Measurements from ENCODE around the gene LGALS1. TPM values are rescaled to one million over a fixed set of nuclear protein-coding genes. Genes with fewer than 3 reads are reported as not detected.

The LGALS1 gene
- total RNA-seq, 1 donor from 2014 or later = 0.81 TPM

DNA sequence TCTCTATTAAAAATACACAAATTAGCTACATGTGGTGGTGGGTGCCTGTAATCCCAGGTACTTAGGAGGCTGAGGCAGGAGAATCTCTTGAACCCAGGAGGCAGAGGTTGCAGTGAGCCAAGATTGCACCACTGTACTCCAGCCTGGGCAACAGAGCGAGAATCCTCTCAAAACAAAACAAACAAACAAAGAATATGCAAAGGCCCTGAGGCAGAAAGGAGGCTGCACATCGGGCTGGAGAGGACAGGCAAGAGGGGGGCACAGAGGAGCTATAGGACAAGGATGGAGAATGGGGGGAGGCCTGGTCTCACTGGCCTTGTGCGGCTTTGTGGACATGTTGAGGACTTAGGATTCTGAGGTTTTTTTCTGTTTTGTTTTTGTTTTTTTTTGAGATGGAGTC, 29.8 kb downstream of the LGALS1 start:
- Mint-ChIP-seq H3K4me3 (ENCODE audit: low read depth) (no peak overlapping the region), H3K27me3 (no peaks in the 10 kb centered on the region), H3K27ac (no peak overlapping the region), H3K9me3 (ENCODE audit: low read depth) (no peaks in the 10 kb centered on the region), H3K4me1 (ENCODE audit: low read depth) (no peaks in the 10 kb centered on the region), H3K36me3 (ENCODE audit: insufficient read depth) (peaks cover 31% of the 10 kb centered on the region)
- TF ChIP-seq CTCF (IDR thresholded peaks at IDR 0.05; ENCODE audit: unreplicated experiment) = no peak
- DNase-seq (ENCODE audit: low spot score, unreplicated experiment) = no peak

DNA sequence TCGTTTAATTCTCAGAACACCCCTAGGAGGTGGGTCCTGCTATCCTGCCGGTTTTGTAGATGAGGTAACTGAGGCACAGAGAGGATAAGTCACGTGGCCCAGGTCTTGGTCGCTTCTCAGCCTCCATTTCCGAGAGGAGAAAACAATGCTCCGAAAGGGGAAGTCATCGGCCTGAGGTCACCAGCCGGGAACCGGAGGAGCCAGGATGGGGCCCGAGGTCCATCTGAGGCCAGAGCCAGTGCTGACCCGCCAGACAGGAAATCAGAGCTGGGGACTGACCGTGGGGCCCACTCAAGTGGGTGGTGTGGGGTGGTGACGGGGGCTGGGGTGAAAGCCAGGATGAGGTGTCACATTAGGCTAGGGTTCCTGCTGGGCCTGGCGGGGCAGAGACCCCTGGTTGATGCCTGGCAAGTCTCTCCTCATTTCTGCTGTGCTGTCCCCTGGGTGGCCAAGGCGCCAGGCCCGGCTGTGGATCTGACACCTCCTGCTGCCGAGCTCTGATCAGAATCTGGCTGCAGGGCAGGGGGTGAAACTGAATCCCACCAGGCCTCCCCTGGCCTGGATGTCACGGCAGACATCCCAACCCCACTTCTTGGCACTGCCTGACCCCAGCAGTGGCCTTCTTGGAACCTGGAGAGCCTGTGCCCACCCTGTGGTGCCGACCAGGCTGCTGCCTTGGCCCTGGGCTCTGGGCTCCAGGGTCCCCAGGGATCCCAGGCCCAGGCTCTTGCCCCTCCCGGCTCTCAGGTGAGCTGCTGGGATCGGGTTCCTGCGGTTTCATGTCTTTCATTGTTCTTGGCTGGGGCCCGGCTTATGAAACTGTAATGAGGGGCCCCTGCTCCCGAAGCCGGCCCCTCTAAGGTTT, 33.4 kb downstream of the LGALS1 start:
- Mint-ChIP-seq H3K27me3 (no peaks in the 10 kb centered on the region), H3K4me1 (ENCODE audit: low read depth) (no peaks in the 10 kb centered on the region), H3K4me3 (ENCODE audit: low read depth) (no peak overlapping the region), H3K9me3 (ENCODE audit: low read depth) (no peaks in the 10 kb centered on the region), H3K36me3 (ENCODE audit: insufficient read depth) (peaks cover 19% of the 10 kb centered on the region), H3K27ac (no peak overlapping the region)
- no peak for TF ChIP-seq CTCF (IDR thresholded peaks at IDR 0.05; ENCODE audit: unreplicated experiment)
- DNase-seq (ENCODE audit: low spot score, unreplicated experiment) = no peak

GRCh38 chr22:37709445-37709765, 34.0 kb downstream of the LGALS1 start:
- Mint-ChIP-seq H3K27me3 (no peaks in the 10 kb centered on the region), H3K9me3 (ENCODE audit: low read depth) (no peaks in the 10 kb centered on the region), H3K36me3 (ENCODE audit: insufficient read depth) (peaks cover 15% of the 10 kb centered on the region), H3K4me3 (ENCODE audit: low read depth) (no peak overlapping the region), H3K27ac (no peak overlapping the region), H3K4me1 (ENCODE audit: low read depth) (no peaks in the 10 kb centered on the region)
- no peak for TF ChIP-seq CTCF (IDR thresholded peaks at IDR 0.05; ENCODE audit: unreplicated experiment)
- no peak for DNase-seq (ENCODE audit: low spot score, unreplicated experiment)

DNA sequence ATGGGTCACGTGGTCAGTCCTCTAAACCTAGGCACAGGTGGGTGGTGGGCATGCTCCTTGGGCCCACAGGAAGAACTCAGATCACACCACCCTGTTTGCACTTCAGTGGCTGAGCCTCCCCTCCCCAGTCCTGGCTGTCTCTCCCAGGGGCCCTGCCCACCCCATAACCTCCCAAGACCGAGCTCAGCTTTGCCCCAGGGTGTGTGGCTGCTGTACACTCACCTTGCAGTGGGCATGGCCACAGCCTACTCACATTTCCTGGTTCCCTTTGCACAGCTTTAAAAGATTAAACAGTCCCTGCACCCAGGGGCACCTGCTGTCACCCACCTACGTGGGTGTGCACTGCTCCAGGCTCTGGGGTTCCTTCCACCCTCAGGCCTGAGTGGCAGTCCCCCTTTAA, 35.2 kb downstream of the LGALS1 start:
- Mint-ChIP-seq H3K4me1 (ENCODE audit: low read depth) (no peaks in the 10 kb centered on the region), H3K36me3 (ENCODE audit: insufficient read depth) (peaks cover 12% of the 10 kb centered on the region), H3K9me3 (ENCODE audit: low read depth) (no peaks in the 10 kb centered on the region), H3K27ac (no peak overlapping the region), H3K27me3 (no peaks in the 10 kb centered on the region), H3K4me3 (ENCODE audit: low read depth) (no peak overlapping the region)
- TF ChIP-seq CTCF (IDR thresholded peaks at IDR 0.05; ENCODE audit: unreplicated experiment) = no peak
- DNase-seq (ENCODE audit: low spot score, unreplicated experiment) = no peak

GRCh38 chr22:37711490-37711889, 36.1 kb downstream of the LGALS1 start:
- no peaks in the 10 kb centered on the region for H3K27me3 Mint-ChIP-seq
- H3K4me1 Mint-ChIP-seq (ENCODE audit: low read depth) = no peaks in the 10 kb centered on the region
- H3K36me3 Mint-ChIP-seq (ENCODE audit: insufficient read depth) = peaks cover 8% of the 10 kb centered on the region
- no peak for TF ChIP-seq CTCF (IDR thresholded peaks at IDR 0.05; ENCODE audit: unreplicated experiment)
- no peak overlapping the region for H3K4me3 Mint-ChIP-seq (ENCODE audit: low read depth)
- no peak for DNase-seq (ENCODE audit: low spot score, unreplicated experiment)
- H3K27ac Mint-ChIP-seq = no peak overlapping the region
- H3K9me3 Mint-ChIP-seq (ENCODE audit: low read depth) = no peaks in the 10 kb centered on the region

Measured in progenitor cell of endocrine pancreas (in vitro differentiated cells).